Right lobe of liver (tissue), 6 donors: ENCODE data around the gene REEP3. TPM values are rescaled to one million over a fixed set of nuclear protein-coding genes. Genes with fewer than 3 reads are reported as not detected.

ENCODE experiments used
- ATAC-seq, 4 donors: fragments of 200-7000 bp; cut with Tn5 transposase; one replicate each; pipeline ENCODE4 v1.9.1; 2020; ENCODE audit warnings: mild to moderate bottlenecking in 4 of 4, moderate library complexity in 4 of 4
- DNase-seq, 3 donors: peaks; one replicate each; pipeline ENCODE4 v3.0.0-alpha.2; 2020
- H3K27ac ChIP-seq, 3 donors: fragments of 200-600 bp; one replicate each; pipeline ENCODE4 v1.8.0; 2022
- H3K27me3 ChIP-seq, 2 donors: fragments of 200-600 bp; one replicate each; pipeline ENCODE4 v1.8.0; 2022
- H3K36me3 ChIP-seq, 4 donors: fragments of 200-600 bp; sonication (generic) in 1 of 4; one replicate each; pipeline versions ENCODE4 v1.5.1 to v1.8.0; 2017 to 2022; ENCODE audit warnings: control low read depth in 1 of 4
- H3K4me1 ChIP-seq, 4 donors: fragments of 200-600 bp; sonication (generic) in 1 of 4; one replicate each; pipeline versions ENCODE4 v1.5.1 to v1.8.0; 2017 to 2022; ENCODE audit warnings: control low read depth in 1 of 4
- H3K4me3 ChIP-seq, 3 donors: fragments of 200-600 bp; one replicate each; pipeline ENCODE4 v1.8.0; 2022
- H3K9me3 ChIP-seq, 4 donors: fragments of 200-600 bp; sonication (generic) in 1 of 4; one replicate each; pipeline versions ENCODE4 v1.5.1 to v1.8.0; 2017 to 2022; ENCODE audit warnings: control low read depth in 1 of 4
- CTCF ChIP-seq, 4 donors: fragments of 200-600 bp in 3 of 4; fragments of 450-650 bp in 1 of 4; IDR thresholded peaks; one replicate each; pipeline versions ENCODE4 v1.5.1 to v1.8.0; 2016 to 2022; ENCODE audit warnings: antibody characterized with exemption in 4 of 4, mild to moderate bottlenecking in 2 of 4
- POLR2A ChIP-seq: fragments of 450-650 bp; IDR thresholded peaks from one replicate; pipeline ENCODE4 v1.6.1; 2017; ENCODE audit warnings: antibody characterized with exemption, mild to moderate bottlenecking
- WGBS: methylation state at CpG from one replicate; pipeline ENCODE4 v1.1.6; 2018; ENCODE audit warnings: low coverage, low lambda C conversion rate; ENCODE audit not compliant: insufficient coverage; ENCODE audit errors: missing lambda C conversion rate; 5-methylcytosine and 5-hydroxymethylcytosine counted together
- intact Hi-C, 2 donors: fragments of 100-400 bp; cut with DNase I; formaldehyde crosslinking; loops; one replicate each; pipeline versions ENCODE4 v1.11.2 to v1.14.1; 2022
- total RNA-seq, 6 experiments: library from RNA; depleted of rRNA in 2 of 6; stranded (reverse); fragments of >200 nt in 2 of 6; fragmentation: NEBNext Ultra II Directional in 3 of 6; extraction: Animal tissue kit (Norgen Biotek cat#: 25700) in 3 of 6; gene quantifications; one replicate each; pipeline versions ENCODE4 v1.1.0 to v1.2.4, GENCODE V29; 2016 to 2023
- donor health status: DM: no; HTN: yes; CAD: no.
- donor health status: DM: no; HTN: no; CAD: no.
- donor health status: DM: no; HTN: no; CAD: no.
- donor health status: DM: no; HTN: yes; CAD: no.
- donor health status: DM: no; HTN: yes; CAD: no.

The REEP3 gene
- total RNA-seq, 6 experiments from 2014 or later = 21.1 to 38.8 (median 28.0) TPM

DNA sequence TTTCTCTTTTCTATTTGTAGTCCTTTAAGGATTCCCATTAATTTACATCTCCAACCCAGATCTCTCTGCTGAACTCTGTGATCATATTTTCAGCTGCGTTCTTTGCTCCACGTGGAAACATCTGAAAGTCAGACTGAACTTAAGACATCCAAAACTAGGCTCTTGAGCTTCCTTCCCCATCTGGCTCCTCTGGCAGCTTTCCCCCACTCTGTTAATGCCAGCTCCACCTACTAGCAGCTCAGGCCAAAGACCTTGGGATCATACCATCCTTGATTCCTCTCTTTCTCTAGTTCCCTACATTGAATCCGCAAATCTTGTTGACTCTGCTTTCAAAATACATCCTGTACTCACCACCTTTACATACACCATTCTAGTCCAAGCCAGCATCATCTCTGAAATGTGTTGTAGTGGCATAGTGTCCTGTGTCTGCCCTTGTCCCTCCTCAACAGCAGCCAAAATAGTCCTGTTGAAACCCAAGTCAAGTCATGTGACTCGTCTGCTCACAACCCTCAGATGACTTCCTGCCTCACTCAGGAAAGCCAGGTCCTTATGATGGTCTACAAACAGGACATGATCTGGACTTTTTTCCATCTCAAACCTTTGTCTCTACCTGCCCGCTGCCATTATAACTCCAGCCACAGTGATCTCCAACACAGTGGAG is 7.0 kb downstream of the REEP3 start:
- H3K4me3 ChIP-seq = no peak overlapping the region
- ATAC-seq = no peak
- WGBS = 73% methylated on average over 5 of the region's 5 CpGs
- intact Hi-C loops = no loop called here
- TF ChIP-seq CTCF (IDR thresholded peaks at IDR 0.05) (no peak), POLR2A (no peak)
- no peak overlapping the region for H3K27ac ChIP-seq
- no peak for DNase-seq
- H3K36me3 ChIP-seq = no peaks in the 10 kb centered on the region
- no peaks in the 10 kb centered on the region for H3K27me3 ChIP-seq
- no peaks in the 10 kb centered on the region for H3K4me1 ChIP-seq
- no peaks in the 10 kb centered on the region for H3K9me3 ChIP-seq

DNA sequence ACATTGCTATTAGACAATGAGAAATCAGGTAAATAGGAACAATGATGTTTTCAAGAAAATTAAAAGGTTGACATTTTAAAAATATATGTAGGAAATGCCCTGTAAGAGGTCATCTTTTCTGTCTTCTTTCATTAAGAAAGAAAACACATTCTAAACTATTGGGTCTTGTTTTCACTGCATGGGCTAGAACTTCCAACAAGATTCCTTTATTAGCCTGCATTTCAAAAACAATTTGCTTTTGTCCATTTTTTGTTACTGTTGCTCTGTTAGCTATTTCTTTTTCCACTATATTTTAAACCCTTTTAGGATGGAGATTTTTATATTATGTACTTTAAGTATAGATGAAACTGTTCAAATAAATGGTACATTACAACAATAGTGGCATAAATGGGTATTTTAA is 9.2 kb downstream of the REEP3 start:
- TF ChIP-seq CTCF (IDR thresholded peaks at IDR 0.05) (no peak), POLR2A (no peak)
- Histone ChIP-seq H3K36me3 (no peaks in the 10 kb centered on the region), H3K4me3 (no peak overlapping the region), H3K27ac (no peak overlapping the region), H3K27me3 (no peaks in the 10 kb centered on the region), H3K9me3 (no peaks in the 10 kb centered on the region), H3K4me1 (no peaks in the 10 kb centered on the region)
- ATAC-seq (no peak), DNase-seq (no peak)
- intact Hi-C loops = no loop called here

DNA sequence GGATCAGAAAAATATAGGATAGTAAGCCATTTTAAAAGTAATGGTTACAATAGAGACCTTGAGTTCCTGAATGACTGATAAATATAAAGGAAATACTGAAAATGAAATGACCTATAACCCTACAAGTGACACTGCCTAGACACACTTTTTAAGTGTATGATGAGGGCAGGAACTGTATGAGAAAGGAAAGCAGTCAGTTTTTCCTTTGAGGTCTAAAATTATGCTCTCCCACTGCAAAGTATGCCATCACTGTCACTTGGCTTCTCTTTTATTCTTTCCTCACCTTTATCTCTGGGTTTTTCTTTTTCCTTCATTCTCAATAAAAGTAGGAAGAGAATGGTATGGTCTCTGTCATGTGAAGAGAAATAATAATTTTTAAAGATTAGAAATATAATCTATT is 13.5 kb downstream of the REEP3 start:
- Histone ChIP-seq H3K9me3 (no peaks in the 10 kb centered on the region), H3K4me1 (no peaks in the 10 kb centered on the region), H3K27me3 (no peaks in the 10 kb centered on the region), H3K4me3 (no peak overlapping the region), H3K27ac (no peak overlapping the region), H3K36me3 (no peaks in the 10 kb centered on the region)
- no peak for DNase-seq
- TF ChIP-seq CTCF (IDR thresholded peaks at IDR 0.05) (no peak), POLR2A (no peak)
- intact Hi-C loops = no loop called here
- ATAC-seq = no peak

DNA sequence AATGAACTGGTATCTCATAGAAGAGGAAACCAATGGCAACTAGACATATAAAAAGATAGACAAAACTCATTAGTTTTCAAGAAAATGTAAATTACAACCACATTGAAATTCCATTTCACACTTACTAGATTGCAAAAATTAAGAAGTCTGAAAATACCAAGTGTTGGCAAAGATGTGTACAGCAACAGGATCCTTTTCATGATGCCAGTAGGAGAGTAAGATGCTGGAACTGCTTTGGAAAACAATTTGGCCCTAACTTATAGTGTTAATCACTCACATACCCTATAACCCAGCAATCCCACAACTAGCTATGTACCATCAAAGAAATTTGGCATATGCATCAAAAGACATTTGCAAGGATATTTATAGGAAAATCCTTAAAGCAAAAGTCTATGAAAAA is 15.5 kb downstream of the REEP3 start:
- intact Hi-C loops = no loop called here
- no peak for ATAC-seq
- no peak for TF ChIP-seq CTCF (IDR thresholded peaks at IDR 0.05)
- TF ChIP-seq POLR2A = no peak

DNA sequence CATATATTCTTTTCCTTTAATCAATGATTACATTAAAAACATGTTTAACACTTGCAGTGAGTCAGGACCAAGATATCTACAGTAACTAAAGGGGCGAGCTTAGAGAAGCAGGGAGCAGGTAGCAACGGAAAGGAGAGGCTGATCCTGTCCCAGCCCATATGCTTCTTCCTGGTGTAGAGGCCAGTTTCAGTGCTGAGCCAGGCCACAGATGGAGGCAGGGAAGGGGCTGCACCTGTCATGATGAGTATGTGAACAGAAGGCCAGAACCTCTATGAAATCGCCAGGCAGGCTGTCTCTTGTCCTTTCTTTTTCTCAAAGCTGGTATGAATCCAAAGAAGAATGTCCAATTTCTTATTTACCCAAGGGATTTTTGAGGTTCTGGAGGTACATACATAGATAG is 16.3 kb downstream of the REEP3 start:
- intact Hi-C loops = no loop called here
- Histone ChIP-seq H3K9me3 (no peaks in the 10 kb centered on the region), H3K27ac (no peak overlapping the region), H3K4me3 (no peak overlapping the region), H3K36me3 (no peaks in the 10 kb centered on the region), H3K4me1 (no peaks in the 10 kb centered on the region), H3K27me3 (no peaks in the 10 kb centered on the region)
- 87% methylated on average over 3 of the region's 3 CpGs for WGBS
- ATAC-seq (no peak), DNase-seq (no peak)
- no peak for TF ChIP-seq POLR2A
- TF ChIP-seq CTCF (IDR thresholded peaks at IDR 0.05) = no peak

More for the DNA sequence above, 15.5 kb downstream of the REEP3 start:
- H3K27me3 ChIP-seq = no peaks in the 10 kb centered on the region
- H3K9me3 ChIP-seq = no peaks in the 10 kb centered on the region
- no peak overlapping the region for H3K27ac ChIP-seq
- no peaks in the 10 kb centered on the region for H3K36me3 ChIP-seq
- no peak overlapping the region for H3K4me3 ChIP-seq
- no peak for DNase-seq
- no peaks in the 10 kb centered on the region for H3K4me1 ChIP-seq
